NOMO-1 treated with dmso at 0.1 percent for 144 hours (cell line): ENCODE measurements around the gene ZSCAN32.

Experiments used
- DNase-seq: peaks from one replicate; lab custom pipeline; 2025; ENCODE audit not compliant: unreplicated experiment; lab: John Stamatoyannopoulos, UW

ZSCAN32 gene

GRCh38 chr16:3358871-3359270 lies 41.9 kb downstream of the ZSCAN32 start:
- DNase-seq = no peak

GRCh38 chr16:3356118-3356517 lies 44.7 kb downstream of the ZSCAN32 start:
- DNase-seq = no peak

- DNase-seq = no peak
These were observed 45.2 kb downstream of the ZSCAN32 start, which contains the start of gene OR2C1 for GRCh38 chr16:3355589-3355988. Gene OR2C1, plus strand, starts transcription at chr16:3355889. Its CDS starts 52 bp downstream, at chr16:3355941.

- no peak for DNase-seq
These were observed 51.6 kb downstream of the ZSCAN32 start for GRCh38 chr16:3349175-3349574.

- DNase-seq = no peak
These were observed 52.1 kb downstream of the ZSCAN32 start for GRCh38 chr16:3348547-3349167.

- no peak for DNase-seq
These were observed 53.2 kb downstream of the ZSCAN32 start for GRCh38 chr16:3347586-3347985.

GRCh38 chr16:3346041-3346440 lies 54.8 kb downstream of the ZSCAN32 start:
- DNase-seq = no peak
